ENCODE data around the gene ARID1A.

The ARID1A gene

DNA sequence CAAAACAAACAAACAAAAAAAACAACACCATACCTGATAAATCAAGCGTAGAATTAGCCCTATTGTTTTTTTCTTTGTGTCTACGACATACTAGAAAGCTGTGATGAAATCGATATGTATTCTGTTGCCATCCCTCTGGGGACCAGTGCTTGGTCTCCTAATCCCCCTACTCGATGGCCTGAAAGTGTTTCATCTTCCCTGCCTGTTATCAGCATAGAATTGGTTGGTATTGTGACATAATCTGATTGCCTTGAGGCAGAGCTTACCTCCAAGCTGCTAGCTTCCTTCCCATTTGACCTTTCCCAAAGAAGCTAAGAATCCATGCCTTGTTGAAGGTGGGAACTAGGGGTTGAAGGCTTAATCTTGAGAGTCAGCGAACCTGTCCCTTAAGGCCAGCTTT, 51.2 kb downstream of the ARID1A start:
- Histone ChIP-seq H3K4me3 (ENCODE audit: low read depth, low read length) (no peak overlapping the region), H3K9me3 (ENCODE audit: control insufficient read depth, insufficient read depth, low read length) (no peaks in the 10 kb centered on the region), H3K27ac (ENCODE audit: low read depth, low read length) (no peak overlapping the region), H3K27me3 (ENCODE audit: control insufficient read depth, insufficient read depth, low read length) (no peaks in the 10 kb centered on the region), H3K4me1 (ENCODE audit: control insufficient read depth, insufficient read depth, low read length) (no peaks in the 10 kb centered on the region), H3K9ac (ENCODE audit: low read depth, low read length) (no peak overlapping the region), H3K36me3 (ENCODE audit: control insufficient read depth, insufficient read depth, low read length) (peaks cover 89% of the 10 kb centered on the region)

DNA sequence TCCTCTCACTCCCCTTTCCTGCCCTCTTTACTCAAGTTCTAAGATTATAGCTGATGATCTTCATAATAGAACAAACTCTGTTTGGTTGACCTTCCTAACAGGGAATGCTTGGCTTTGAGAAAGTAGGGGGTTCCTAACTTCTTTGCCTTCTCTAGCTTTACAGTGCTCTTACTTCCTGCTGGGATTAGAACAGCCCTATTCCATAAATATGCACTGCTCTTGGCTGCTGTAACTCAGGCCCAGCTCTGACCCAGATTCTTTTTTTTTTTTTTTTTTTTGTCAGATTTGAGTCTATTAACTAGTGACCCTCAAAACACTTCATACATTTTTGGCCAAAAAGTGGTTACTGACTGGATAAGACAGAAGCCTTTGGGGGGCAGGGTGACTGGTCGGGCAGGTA, 52.5 kb downstream of the ARID1A start:
- no peak overlapping the region for H3K4me3 ChIP-seq (ENCODE audit: low read depth, low read length)
- H3K27me3 ChIP-seq (ENCODE audit: control insufficient read depth, insufficient read depth, low read length) = no peaks in the 10 kb centered on the region
- peaks cover 89% of the 10 kb centered on the region for H3K36me3 ChIP-seq (ENCODE audit: control insufficient read depth, insufficient read depth, low read length)
- no peaks in the 10 kb centered on the region for H3K4me1 ChIP-seq (ENCODE audit: control insufficient read depth, insufficient read depth, low read length)
- no peak overlapping the region for H3K27ac ChIP-seq (ENCODE audit: low read depth, low read length)
- no peaks in the 10 kb centered on the region for H3K9me3 ChIP-seq (ENCODE audit: control insufficient read depth, insufficient read depth, low read length)
- no peak overlapping the region for H3K9ac ChIP-seq (ENCODE audit: low read depth, low read length)

DNA sequence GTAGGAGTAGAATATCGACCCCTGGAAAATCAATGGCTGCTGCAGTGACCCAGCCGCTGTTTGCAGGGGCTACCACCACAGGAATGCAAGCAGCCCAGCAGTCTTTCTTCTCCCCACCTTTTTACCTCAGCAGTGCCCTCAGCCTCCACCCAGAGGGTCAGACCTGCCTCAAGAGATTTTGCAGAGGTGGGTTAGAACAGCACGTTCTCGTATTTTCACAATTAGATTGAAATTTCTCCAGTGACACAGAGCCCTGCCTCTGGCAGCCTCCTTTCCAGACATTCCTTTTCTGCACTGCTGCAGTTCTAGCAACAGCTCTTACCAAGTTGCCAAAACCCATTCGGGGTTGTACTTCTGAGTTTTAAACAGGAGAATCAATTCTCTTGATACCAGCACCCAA, 53.6 kb downstream of the ARID1A start:
- Histone ChIP-seq H3K4me3 (ENCODE audit: low read depth, low read length) (no peak overlapping the region), H3K36me3 (ENCODE audit: control insufficient read depth, insufficient read depth, low read length) (peaks cover 91% of the 10 kb centered on the region), H3K9ac (ENCODE audit: low read depth, low read length) (no peak overlapping the region), H3K27me3 (ENCODE audit: control insufficient read depth, insufficient read depth, low read length) (no peaks in the 10 kb centered on the region), H3K27ac (ENCODE audit: low read depth, low read length) (no peak overlapping the region), H3K4me1 (ENCODE audit: control insufficient read depth, insufficient read depth, low read length) (no peaks in the 10 kb centered on the region), H3K9me3 (ENCODE audit: control insufficient read depth, insufficient read depth, low read length) (no peaks in the 10 kb centered on the region)

DNA sequence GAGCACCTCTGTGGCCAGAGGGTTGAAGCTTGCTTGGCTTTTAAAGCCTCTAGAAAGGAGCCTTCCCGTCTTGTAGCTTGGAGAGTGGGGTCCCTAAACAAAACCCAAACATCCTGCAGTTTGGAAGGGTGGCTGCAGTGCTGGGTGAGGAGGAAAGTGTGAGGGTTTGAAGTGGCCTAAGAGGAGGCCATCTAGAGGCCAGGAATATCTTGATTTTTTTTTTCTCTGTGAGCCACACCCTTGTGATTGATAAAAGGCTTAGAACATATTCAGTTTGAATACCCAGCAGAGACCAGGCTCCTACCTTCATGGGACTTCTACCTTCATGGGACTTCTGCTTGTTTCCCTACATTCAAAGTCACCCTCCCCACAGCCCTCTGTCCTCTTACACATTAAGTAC, 54.6 kb downstream of the ARID1A start:
- Histone ChIP-seq H3K9me3 (ENCODE audit: control insufficient read depth, insufficient read depth, low read length) (no peaks in the 10 kb centered on the region), H3K4me1 (ENCODE audit: control insufficient read depth, insufficient read depth, low read length) (no peaks in the 10 kb centered on the region), H3K27me3 (ENCODE audit: control insufficient read depth, insufficient read depth, low read length) (no peaks in the 10 kb centered on the region), H3K27ac (ENCODE audit: low read depth, low read length) (no peak overlapping the region), H3K4me3 (ENCODE audit: low read depth, low read length) (no peak overlapping the region), H3K36me3 (ENCODE audit: control insufficient read depth, insufficient read depth, low read length) (peaks cover 90% of the 10 kb centered on the region), H3K9ac (ENCODE audit: low read depth, low read length) (no peak overlapping the region)

DNA sequence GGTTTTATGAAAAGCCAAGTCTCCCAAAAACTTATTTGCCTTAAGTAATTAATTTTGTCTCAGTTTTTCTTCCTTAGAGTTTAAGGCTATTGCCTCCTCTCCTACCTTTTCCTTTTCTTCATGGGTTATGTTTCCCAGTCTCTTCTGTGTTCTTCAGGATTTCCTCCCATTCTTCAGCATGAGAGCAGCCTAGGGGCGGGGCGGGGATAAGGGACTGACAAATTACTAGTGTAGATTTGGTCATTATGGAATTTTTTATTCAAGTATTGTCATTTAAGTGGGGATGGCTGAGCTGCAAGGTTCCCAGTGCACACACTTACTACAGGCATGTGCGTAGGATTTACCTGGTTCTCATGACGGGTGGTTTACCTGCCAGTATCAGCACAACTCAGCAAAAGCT, 56.7 kb downstream of the ARID1A start:
- H3K36me3 ChIP-seq (ENCODE audit: control insufficient read depth, insufficient read depth, low read length) = peaks cover 75% of the 10 kb centered on the region
- H3K4me3 ChIP-seq (ENCODE audit: low read depth, low read length) = no peak overlapping the region
- H3K4me1 ChIP-seq (ENCODE audit: control insufficient read depth, insufficient read depth, low read length) = no peaks in the 10 kb centered on the region
- H3K9me3 ChIP-seq (ENCODE audit: control insufficient read depth, insufficient read depth, low read length) = no peaks in the 10 kb centered on the region
- H3K27ac ChIP-seq (ENCODE audit: low read depth, low read length) = no peak overlapping the region
- H3K27me3 ChIP-seq (ENCODE audit: control insufficient read depth, insufficient read depth, low read length) = no peaks in the 10 kb centered on the region
- no peak overlapping the region for H3K9ac ChIP-seq (ENCODE audit: low read depth, low read length)

DNA sequence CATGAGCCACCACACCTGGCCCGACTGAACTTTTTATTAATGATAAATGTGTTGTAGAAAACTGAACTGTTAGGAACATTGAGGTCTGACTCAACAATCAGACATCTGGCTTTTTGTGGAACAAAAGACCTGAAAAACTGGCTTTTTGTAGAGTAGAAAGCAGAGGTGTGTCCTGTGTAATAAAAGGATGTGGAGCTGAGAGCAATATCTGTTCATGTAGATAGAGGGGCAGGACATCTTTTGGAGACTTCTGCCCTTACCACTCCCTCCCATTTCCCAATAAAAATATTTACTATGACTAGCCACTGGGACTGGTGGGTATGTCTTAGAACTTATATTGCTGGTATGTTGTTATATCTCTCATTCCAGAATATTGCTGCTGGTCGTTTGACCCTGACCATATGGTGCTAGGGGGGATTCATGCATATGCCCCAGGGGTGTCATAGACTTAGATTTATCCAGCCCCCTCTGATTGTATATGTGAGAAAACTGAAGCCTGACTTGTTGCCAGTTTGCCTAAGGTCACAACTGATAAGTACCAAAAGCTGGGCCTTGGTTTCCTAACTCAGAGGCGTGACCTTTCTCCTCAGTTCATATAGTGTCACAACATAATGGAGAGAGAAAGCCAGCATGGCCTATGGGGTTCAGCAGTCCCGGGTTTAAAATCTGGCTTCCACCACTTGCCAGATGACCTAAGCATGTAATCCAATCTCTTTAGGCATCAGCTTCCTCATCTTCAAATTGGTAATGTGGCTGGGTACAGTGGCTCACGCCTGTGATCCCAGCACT, 58.5 kb downstream of the ARID1A start:
- Histone ChIP-seq H3K27ac (ENCODE audit: low read depth, low read length) (no peak overlapping the region), H3K4me1 (ENCODE audit: control insufficient read depth, insufficient read depth, low read length) (no peaks in the 10 kb centered on the region), H3K9me3 (ENCODE audit: control insufficient read depth, insufficient read depth, low read length) (no peaks in the 10 kb centered on the region), H3K27me3 (ENCODE audit: control insufficient read depth, insufficient read depth, low read length) (no peaks in the 10 kb centered on the region), H3K36me3 (ENCODE audit: control insufficient read depth, insufficient read depth, low read length) (peaks cover 79% of the 10 kb centered on the region), H3K9ac (ENCODE audit: low read depth, low read length) (no peak overlapping the region), H3K4me3 (ENCODE audit: low read depth, low read length) (no peak overlapping the region)

DNA sequence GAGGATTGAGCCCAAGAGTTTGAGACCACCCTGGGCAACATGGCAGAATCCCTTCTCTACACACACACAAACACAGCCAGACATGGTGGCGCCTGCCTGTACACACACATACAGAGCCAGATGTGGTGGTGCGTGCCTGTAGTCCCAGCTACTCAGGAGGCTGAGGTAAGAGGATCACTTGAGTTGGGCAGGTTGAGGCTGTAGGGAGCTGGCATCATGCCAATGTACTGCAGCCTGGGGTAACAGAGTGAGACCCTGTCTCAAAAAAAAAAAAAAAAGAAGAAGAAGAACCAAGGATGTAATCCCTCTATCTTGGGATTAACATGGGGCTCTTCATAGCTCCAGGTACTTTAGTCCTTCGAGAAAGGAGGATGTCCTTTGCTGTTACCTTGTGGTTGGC, 62.5 kb downstream of the ARID1A start:
- Histone ChIP-seq H3K9me3 (ENCODE audit: control insufficient read depth, insufficient read depth, low read length) (no peaks in the 10 kb centered on the region), H3K9ac (ENCODE audit: low read depth, low read length) (no peak overlapping the region), H3K27me3 (ENCODE audit: control insufficient read depth, insufficient read depth, low read length) (no peaks in the 10 kb centered on the region), H3K27ac (ENCODE audit: low read depth, low read length) (no peak overlapping the region), H3K36me3 (ENCODE audit: control insufficient read depth, insufficient read depth, low read length) (peaks cover 74% of the 10 kb centered on the region), H3K4me3 (ENCODE audit: low read depth, low read length) (no peak overlapping the region), H3K4me1 (ENCODE audit: control insufficient read depth, insufficient read depth, low read length) (no peaks in the 10 kb centered on the region)

DNA sequence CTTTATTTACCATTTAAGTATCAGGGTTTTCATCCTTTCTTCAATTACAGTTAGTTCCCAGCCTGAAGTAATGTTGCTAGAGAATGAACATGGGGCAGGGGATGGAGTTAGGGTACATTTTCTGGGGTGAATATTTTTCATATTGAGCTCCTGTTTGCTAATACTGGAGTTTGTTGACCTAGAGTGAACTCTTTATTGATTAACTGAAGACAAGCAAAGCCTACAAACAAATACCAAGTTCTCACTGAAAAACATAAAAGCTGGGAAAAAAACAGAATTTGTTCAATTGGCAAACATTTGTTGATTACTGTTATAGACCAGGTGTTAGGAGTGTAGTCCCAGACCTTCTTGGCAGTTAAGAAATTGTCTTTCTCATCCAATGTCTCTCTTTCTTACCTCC, 63.7 kb downstream of the ARID1A start:
- no peak overlapping the region for H3K27ac ChIP-seq (ENCODE audit: low read depth, low read length)
- peaks cover 76% of the 10 kb centered on the region for H3K36me3 ChIP-seq (ENCODE audit: control insufficient read depth, insufficient read depth, low read length)
- H3K4me3 ChIP-seq (ENCODE audit: low read depth, low read length) = no peak overlapping the region
- H3K9me3 ChIP-seq (ENCODE audit: control insufficient read depth, insufficient read depth, low read length) = no peaks in the 10 kb centered on the region
- H3K4me1 ChIP-seq (ENCODE audit: control insufficient read depth, insufficient read depth, low read length) = no peaks in the 10 kb centered on the region
- no peak overlapping the region for H3K9ac ChIP-seq (ENCODE audit: low read depth, low read length)
- H3K27me3 ChIP-seq (ENCODE audit: control insufficient read depth, insufficient read depth, low read length) = no peaks in the 10 kb centered on the region

DNA sequence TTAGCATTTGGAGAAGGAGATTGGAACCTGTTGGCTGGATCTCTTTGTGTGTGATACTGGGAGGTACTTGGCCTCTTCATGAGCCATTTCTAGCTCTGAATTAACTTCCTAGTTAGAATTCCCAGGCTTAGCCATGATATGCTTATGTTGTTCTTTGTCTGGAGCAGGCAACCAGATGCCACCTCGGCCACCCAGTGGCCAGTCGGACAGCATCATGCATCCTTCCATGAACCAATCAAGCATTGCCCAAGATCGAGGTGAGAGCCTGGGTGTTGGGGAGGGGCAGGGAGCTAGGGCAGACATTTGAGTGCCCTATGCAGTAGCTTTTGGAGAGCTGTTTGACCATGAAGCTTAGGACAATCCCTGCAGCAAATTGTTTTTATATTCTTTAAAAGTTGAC, 65.4 kb downstream of the ARID1A start:
- Histone ChIP-seq H3K4me1 (ENCODE audit: control insufficient read depth, insufficient read depth, low read length) (no peaks in the 10 kb centered on the region), H3K27me3 (ENCODE audit: control insufficient read depth, insufficient read depth, low read length) (no peaks in the 10 kb centered on the region), H3K9me3 (ENCODE audit: control insufficient read depth, insufficient read depth, low read length) (no peaks in the 10 kb centered on the region), H3K9ac (ENCODE audit: low read depth, low read length) (no peak overlapping the region), H3K4me3 (ENCODE audit: low read depth, low read length) (no peak overlapping the region), H3K27ac (ENCODE audit: low read depth, low read length) (no peak overlapping the region), H3K36me3 (ENCODE audit: control insufficient read depth, insufficient read depth, low read length) (peaks cover 79% of the 10 kb centered on the region)

DNA sequence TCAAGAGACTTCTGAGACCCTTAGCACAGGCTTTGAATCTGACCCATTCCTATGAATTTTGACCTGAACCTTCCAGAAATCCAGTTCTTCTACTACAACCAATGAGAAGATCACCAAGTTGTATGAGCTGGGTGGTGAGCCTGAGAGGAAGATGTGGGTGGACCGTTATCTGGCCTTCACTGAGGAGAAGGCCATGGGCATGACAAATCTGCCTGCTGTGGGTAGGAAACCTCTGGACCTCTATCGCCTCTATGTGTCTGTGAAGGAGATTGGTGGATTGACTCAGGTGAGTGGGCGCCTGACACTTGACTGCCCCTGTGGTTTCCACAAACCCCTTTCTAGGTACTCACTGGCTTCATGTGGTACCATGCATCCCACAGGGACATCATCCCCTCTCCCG, 71.9 kb downstream of the ARID1A start:
- H3K27ac ChIP-seq (ENCODE audit: low read depth, low read length) = no peak overlapping the region
- H3K27me3 ChIP-seq (ENCODE audit: control insufficient read depth, insufficient read depth, low read length) = no peaks in the 10 kb centered on the region
- no peaks in the 10 kb centered on the region for H3K9me3 ChIP-seq (ENCODE audit: control insufficient read depth, insufficient read depth, low read length)
- H3K9ac ChIP-seq (ENCODE audit: low read depth, low read length) = no peak overlapping the region
- H3K36me3 ChIP-seq (ENCODE audit: control insufficient read depth, insufficient read depth, low read length) = peaks cover 98% of the 10 kb centered on the region
- no peaks in the 10 kb centered on the region for H3K4me1 ChIP-seq (ENCODE audit: control insufficient read depth, insufficient read depth, low read length)
- H3K4me3 ChIP-seq (ENCODE audit: low read depth, low read length) = no peak overlapping the region

DNA sequence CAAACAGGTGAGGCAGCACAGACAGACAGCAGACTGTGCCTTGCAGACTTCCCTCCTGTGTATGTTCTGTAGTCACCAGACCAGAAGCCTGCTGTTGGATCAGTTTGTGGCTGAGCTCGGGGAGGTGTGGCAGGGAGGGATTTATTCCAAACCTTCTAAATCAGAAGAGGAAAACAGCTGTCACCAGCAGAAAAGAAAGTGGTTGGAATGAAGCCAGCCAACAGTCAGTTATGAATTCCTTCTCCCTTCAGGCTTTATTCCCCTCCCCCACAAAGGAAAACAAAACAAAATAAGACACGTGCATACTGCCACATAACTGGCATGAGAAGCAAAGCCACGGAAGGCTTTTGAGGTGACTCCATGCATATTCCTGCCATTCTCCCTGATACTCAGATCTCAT, 72.9 kb downstream of the ARID1A start:
- no peaks in the 10 kb centered on the region for H3K9me3 ChIP-seq (ENCODE audit: control insufficient read depth, insufficient read depth, low read length)
- H3K9ac ChIP-seq (ENCODE audit: low read depth, low read length) = no peak overlapping the region
- no peak overlapping the region for H3K27ac ChIP-seq (ENCODE audit: low read depth, low read length)
- H3K4me3 ChIP-seq (ENCODE audit: low read depth, low read length) = no peak overlapping the region
- peaks cover 98% of the 10 kb centered on the region for H3K36me3 ChIP-seq (ENCODE audit: control insufficient read depth, insufficient read depth, low read length)
- H3K4me1 ChIP-seq (ENCODE audit: control insufficient read depth, insufficient read depth, low read length) = no peaks in the 10 kb centered on the region
- H3K27me3 ChIP-seq (ENCODE audit: control insufficient read depth, insufficient read depth, low read length) = no peaks in the 10 kb centered on the region
